Measurements from ENCODE around the gene DENR.

The DENR gene

DNA sequence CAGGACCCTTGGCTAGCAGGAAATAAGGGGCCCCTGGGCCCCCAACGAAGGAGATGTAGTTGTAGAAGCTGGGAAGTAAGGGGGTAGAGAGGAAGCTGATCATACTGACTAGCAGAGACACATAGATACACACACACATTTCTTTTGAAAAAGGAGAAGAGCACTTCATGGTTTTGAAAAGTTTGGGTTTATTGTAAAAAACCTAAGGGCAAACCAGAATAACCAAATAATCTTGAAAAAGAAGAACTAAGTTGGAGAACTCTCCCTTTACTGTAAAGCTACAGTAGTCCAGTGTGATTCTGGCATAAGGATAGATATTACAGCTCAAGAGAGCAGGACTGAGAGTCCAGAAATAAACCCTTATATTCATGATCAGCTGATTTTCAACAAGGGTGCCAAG is 30.2 kb upstream of the DENR start:
- H3F3A ChIP-seq (ENCODE audit: insufficient read depth, low read length): no peaks in the 10 kb centered on the region
- H3K9me3 ChIP-seq (ENCODE audit: low read length): no peaks in the 10 kb centered on the region
- no peak overlapping the region for H2AFZ ChIP-seq (ENCODE audit: low read length)
- H3K79me2 ChIP-seq (ENCODE audit: insufficient read depth, low read length): no peaks in the 10 kb centered on the region
- no peak overlapping the region for H3K9ac ChIP-seq (ENCODE audit: low read length)
- no peaks in the 10 kb centered on the region for H4K20me1 ChIP-seq (ENCODE audit: insufficient read depth, low read length)
- H3K4me3 ChIP-seq (ENCODE audit: low read depth, low read length, poor library complexity, severe bottlenecking): no peak overlapping the region
- no peaks in the 10 kb centered on the region for H3K36me3 ChIP-seq (ENCODE audit: insufficient read depth, low read length)
- H3K4me1 ChIP-seq (ENCODE audit: insufficient read depth, low read length, severe bottlenecking): peaks cover 14% of the 10 kb centered on the region
- no peak overlapping the region for H3K27ac ChIP-seq (ENCODE audit: low read depth, low read length, poor library complexity, severe bottlenecking)
- H3K27me3 ChIP-seq (ENCODE audit: insufficient read depth, low read length): no peaks in the 10 kb centered on the region
- no peak for TF ChIP-seq EZH2 (IDR thresholded peaks at IDR 0.05; ENCODE audit: borderline replicate concordance, low read length)
- TF ChIP-seq, protein P1, sequence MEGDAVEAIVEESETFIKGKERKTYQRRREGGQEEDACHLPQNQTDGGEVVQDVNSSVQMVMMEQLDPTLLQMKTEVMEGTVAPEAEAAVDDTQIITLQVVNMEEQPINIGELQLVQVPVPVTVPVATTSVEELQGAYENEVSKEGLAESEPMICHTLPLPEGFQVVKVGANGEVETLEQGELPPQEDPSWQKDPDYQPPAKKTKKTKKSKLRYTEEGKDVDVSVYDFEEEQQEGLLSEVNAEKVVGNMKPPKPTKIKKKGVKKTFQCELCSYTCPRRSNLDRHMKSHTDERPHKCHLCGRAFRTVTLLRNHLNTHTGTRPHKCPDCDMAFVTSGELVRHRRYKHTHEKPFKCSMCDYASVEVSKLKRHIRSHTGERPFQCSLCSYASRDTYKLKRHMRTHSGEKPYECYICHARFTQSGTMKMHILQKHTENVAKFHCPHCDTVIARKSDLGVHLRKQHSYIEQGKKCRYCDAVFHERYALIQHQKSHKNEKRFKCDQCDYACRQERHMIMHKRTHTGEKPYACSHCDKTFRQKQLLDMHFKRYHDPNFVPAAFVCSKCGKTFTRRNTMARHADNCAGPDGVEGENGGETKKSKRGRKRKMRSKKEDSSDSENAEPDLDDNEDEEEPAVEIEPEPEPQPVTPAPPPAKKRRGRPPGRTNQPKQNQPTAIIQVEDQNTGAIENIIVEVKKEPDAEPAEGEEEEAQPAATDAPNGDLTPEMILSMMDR (IDR thresholded peaks at IDR 0.05; ENCODE audit: low read length): no peak
- no peaks in the 10 kb centered on the region for H3K9me2 ChIP-seq (ENCODE audit: low read depth, low read length)
- H3K4me2 ChIP-seq (ENCODE audit: low read length): no peak overlapping the region

DNA sequence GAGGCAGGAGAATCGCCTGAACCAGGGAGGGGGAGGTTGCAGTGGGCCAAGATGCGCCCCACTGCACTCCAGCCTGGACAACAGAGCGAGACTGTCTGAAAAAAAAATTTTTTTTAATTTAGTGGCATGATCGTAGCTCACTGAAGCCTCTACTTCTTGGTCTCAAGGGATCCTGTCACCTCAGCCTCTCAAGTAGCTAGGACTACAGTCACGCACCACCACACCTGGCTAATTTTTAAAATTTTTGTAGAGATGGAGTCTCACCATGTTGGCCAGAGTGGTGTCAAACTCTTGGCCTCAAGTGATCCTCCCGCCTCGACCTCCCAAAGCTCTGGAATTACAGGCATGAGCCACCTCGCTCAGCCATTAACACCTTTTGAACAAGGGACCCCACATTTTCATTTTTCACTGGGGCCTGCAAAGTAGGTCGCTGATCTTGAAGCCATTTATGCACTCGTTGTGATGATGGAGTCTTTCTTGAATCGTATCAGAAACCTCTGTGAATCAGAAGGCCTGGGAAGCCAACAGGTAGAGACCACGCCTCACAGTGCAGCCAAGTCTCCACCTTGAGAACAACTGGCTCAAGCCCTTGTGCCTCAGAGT is 27.9 kb upstream of the DENR start:
- Histone ChIP-seq H3K79me2 (ENCODE audit: insufficient read depth, low read length) (no peaks in the 10 kb centered on the region), H3K27ac (ENCODE audit: low read depth, low read length, poor library complexity, severe bottlenecking) (no peak overlapping the region), H3K9me2 (ENCODE audit: low read depth, low read length) (no peaks in the 10 kb centered on the region), H3K9me3 (ENCODE audit: low read length) (no peaks in the 10 kb centered on the region), H3K27me3 (ENCODE audit: insufficient read depth, low read length) (no peaks in the 10 kb centered on the region), H3K4me2 (ENCODE audit: low read length) (no peak overlapping the region), H3F3A (ENCODE audit: insufficient read depth, low read length) (no peaks in the 10 kb centered on the region), H4K20me1 (ENCODE audit: insufficient read depth, low read length) (no peaks in the 10 kb centered on the region), H3K36me3 (ENCODE audit: insufficient read depth, low read length) (no peaks in the 10 kb centered on the region), H2AFZ (ENCODE audit: low read length) (no peak overlapping the region), H3K9ac (ENCODE audit: low read length) (no peak overlapping the region), H3K4me1 (ENCODE audit: insufficient read depth, low read length, severe bottlenecking) (peaks cover 14% of the 10 kb centered on the region), H3K4me3 (ENCODE audit: low read depth, low read length, poor library complexity, severe bottlenecking) (no peak overlapping the region)
- TF ChIP-seq, protein P1 (IDR thresholded peaks at IDR 0.05; ENCODE audit: low read length): no peak
- TF ChIP-seq EZH2 (IDR thresholded peaks at IDR 0.05; ENCODE audit: borderline replicate concordance, low read length): no peak

DNA sequence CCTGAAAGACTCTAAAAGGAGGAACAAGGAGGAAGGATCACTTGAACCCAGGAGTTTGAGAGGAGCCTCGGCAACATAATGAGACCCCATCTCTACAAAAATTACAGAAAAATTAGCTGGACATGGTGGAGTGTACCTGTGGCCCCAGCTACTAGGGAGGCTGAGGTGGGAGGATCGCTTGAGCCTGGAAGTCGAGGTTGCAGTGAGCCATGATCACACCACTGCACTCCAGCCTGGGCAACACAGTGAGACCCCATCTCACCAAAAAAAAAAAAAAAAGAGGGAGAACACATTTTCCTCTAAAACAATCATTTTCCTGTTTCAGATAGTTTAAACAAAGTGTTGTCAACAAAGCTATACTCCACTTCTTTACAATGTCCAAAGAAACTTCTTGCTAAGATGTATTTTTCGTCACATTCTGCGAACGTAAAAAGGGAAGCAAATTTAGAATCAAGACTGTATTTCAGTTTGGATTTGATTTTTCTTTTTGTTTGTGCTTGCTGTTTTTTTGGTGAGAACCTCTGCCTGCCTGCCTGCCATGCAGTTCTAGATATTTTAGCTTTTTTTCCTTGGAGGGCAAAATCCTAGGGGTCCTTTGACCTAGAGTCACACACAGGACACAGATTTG is 27.1 kb upstream of the DENR start:
- no peaks in the 10 kb centered on the region for H3K36me3 ChIP-seq (ENCODE audit: insufficient read depth, low read length)
- H3K79me2 ChIP-seq (ENCODE audit: insufficient read depth, low read length): no peaks in the 10 kb centered on the region
- no peaks in the 10 kb centered on the region for H3K9me2 ChIP-seq (ENCODE audit: low read depth, low read length)
- H3K27ac ChIP-seq (ENCODE audit: low read depth, low read length, poor library complexity, severe bottlenecking): no peak overlapping the region
- H4K20me1 ChIP-seq (ENCODE audit: insufficient read depth, low read length): no peaks in the 10 kb centered on the region
- H3K9ac ChIP-seq (ENCODE audit: low read length): no peak overlapping the region
- H3K27me3 ChIP-seq (ENCODE audit: insufficient read depth, low read length): no peaks in the 10 kb centered on the region
- peaks cover 14% of the 10 kb centered on the region for H3K4me1 ChIP-seq (ENCODE audit: insufficient read depth, low read length, severe bottlenecking)
- TF ChIP-seq EZH2 (IDR thresholded peaks at IDR 0.05; ENCODE audit: borderline replicate concordance, low read length): no peak
- TF ChIP-seq, protein P1 (IDR thresholded peaks at IDR 0.05; ENCODE audit: low read length): no peak
- H3K4me2 ChIP-seq (ENCODE audit: low read length): no peak overlapping the region
- H2AFZ ChIP-seq (ENCODE audit: low read length): no peak overlapping the region
- H3K9me3 ChIP-seq (ENCODE audit: low read length): no peaks in the 10 kb centered on the region
- H3F3A ChIP-seq (ENCODE audit: insufficient read depth, low read length): no peaks in the 10 kb centered on the region
- no peak overlapping the region for H3K4me3 ChIP-seq (ENCODE audit: low read depth, low read length, poor library complexity, severe bottlenecking)
